ENCODE measurements around the gene CYB561. TPM values are rescaled to one million over a fixed set of nuclear protein-coding genes. Genes with fewer than 3 reads are reported as not detected.

The CYB561 gene
- total and polyA plus RNA-seq, 10 of the 15 experiments (the other 5 are each of a cell fraction or from before 2014, with no cell fraction given) = 0.52 to 6.9 (median 2.5) TPM

DNA sequence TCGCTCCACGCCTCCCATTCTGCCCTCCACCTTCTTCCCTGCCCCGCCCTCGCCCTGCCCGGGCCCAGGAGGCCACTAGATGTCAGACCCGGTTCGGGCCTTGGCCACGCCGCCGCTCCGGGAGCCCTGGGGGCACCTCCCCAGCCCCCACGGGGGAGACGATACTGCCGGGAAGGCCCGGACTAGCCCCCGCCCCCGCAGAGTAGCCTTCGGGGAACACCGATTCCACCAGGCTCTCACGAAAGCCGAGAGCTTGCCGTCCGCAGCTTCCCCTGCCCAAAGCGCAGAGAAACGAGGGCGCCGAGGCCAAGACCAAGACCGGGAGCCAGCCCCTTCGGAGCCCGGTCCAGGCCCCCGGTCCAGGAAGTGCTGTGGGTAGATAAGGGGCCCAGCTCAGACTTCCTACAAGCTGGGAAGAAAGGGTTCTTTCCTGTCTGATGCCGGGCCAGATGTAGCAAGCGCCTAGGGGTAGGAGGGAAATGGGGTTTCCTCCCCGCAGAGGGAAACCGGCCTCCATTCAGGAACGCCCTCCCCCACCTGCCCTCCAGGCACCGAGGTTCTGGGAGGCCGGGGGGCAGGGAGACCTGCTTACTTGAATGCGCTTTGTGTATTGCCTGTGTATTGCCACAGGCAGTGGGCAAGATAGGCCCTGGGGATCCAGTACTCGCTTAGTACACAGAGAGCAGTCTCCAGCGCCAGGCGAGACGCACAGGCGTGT, 806 bp upstream of the CYB561 start:
- SMC1A ChIA-PET (ENCODE audit: uncharacterized antibody, unreplicated experiment) = interaction anchor here (1.0 to 1.7 kb wide), 4 partner anchors 15 to 165 kb away, joined by 3 to 7 read pairs (median 4); no protein-coding TSS in a partner anchor
- Histone ChIP-seq H3K27ac (ENCODE audit: control insufficient read depth, insufficient read depth) (peak overlapping the region; percentile 64; the same call in 1 of the 2 replicates), H3K79me2 (ENCODE audit: control insufficient read depth, insufficient read depth, low read length) (no peaks in the 10 kb centered on the region), H2AFZ (ENCODE audit: control insufficient read depth, low read depth, low read length) (peak overlapping the region; percentile 81), H3K36me3 (ENCODE audit: control insufficient read depth in 2 of 2, insufficient read depth in 2 of 2, low read length in 1 of 2) (no peaks in the 10 kb centered on the region), H3K9ac (ENCODE audit: control insufficient read depth, insufficient read depth, low read length) (peak overlapping the region; percentile 76), H4K20me1 (ENCODE audit: control insufficient read depth, insufficient read depth) (no peaks in the 10 kb centered on the region), H3K4me2 (ENCODE audit: control insufficient read depth, insufficient read depth) (peak overlapping the region; percentile 73), H3K9me3 (replicated peaks; ENCODE audit: control insufficient read depth, insufficient read depth, low read length) (no peaks in the 10 kb centered on the region), H3K4me1 (ENCODE audit: control insufficient read depth, insufficient read depth, low read length) (peaks cover 14% of the 10 kb centered on the region), H3K27me3 (replicated peaks in 1 of 2; ENCODE audit: control insufficient read depth in 2 of 2, insufficient read depth in 2 of 2, low read length in 1 of 2) (no peaks in the 10 kb centered on the region), H3K4me3 (peak overlapping the region; percentile 80)
- POLR2A ChIA-PET = interaction anchor here (1.3 to 2.0 kb wide), 2 partner anchors 104 to 173 kb away, joined by 5 to 7 read pairs; partner anchors contain the start of gene DCAF7
- WGBS (ENCODE audit: insufficient coverage, insufficient replicate concordance, low lambda C conversion rate, missing lambda C conversion rate) = 10% methylated on average over 44 of the region's 44 CpGs
- CTCF ChIA-PET = interaction anchor here (0.6 to 7.7 kb wide), 6 partner anchors 15 to 165 kb away, joined by 3 to 43 read pairs (median 6); no protein-coding TSS in a partner anchor
- DNase-seq (ENCODE audit: low read depth, low spot score) (no peak), ATAC-seq (peak; percentile 36), FAIRE-seq (peak; percentile 47)
- in situ Hi-C loops (cut with MboI) (loop anchor here (25.0 kb wide), 1 partner anchor 390 kb away; the partner anchor contains the start of genes FTSJ3, PSMC5 and SMARCD2), intact Hi-C loops (cut with micrococcal nuclease; ENCODE audit: unreplicated experiment) (no loop called here)
- RAD21 ChIA-PET (ENCODE audit: unreplicated experiment) = interaction anchor here (0.6 to 2.2 kb wide), 2 partner anchors 165 to 481 kb away, joined by 4 to 6 read pairs; no protein-coding TSS in a partner anchor
- BruUV-seq (replicated peaks) = TSS peak; percentile 71
- TF ChIP-seq SRF (IDR thresholded peaks at IDR 0.05; ENCODE audit: low read depth in 2 of 2, low read length in 2 of 2) (0 out of 4 replicates have a peak, but pooled peaks of 1 of the 2 experiments have one; percentile 14), ESRRA (IDR thresholded peaks at IDR 0.05; ENCODE audit: low read length) (no peak), ZZZ3 (IDR thresholded peaks at IDR 0.05; ENCODE audit: control insufficient read depth, insufficient read length, low read depth) (no peak), TAF1 (IDR thresholded peaks at IDR 0.05; ENCODE audit: borderline replicate concordance, low read depth, low read length) (0 out of 2 replicates have a peak, but pooled peaks have one; percentile 6), PAX5 (IDR thresholded peaks at IDR 0.05; ENCODE audit: borderline replicate concordance, low read depth, low read length) (0 out of 2 replicates have a peak, but pooled peaks have one; percentile 14), RAD51 (IDR thresholded peaks at IDR 0.05) (no peak), EZH2 (IDR thresholded peaks at IDR 0.05; ENCODE audit: borderline replicate concordance, control insufficient read depth, low read depth, low read length) (no peak), MEF2B (IDR thresholded peaks at IDR 0.05; ENCODE audit: partially characterized antibody, poor library complexity, severe bottlenecking) (peak; percentile 29), IKZF1 (conservative IDR thresholded peaks at IDR 0.05) (peak; percentile 65; the same call in 1 of the 2 replicates), RB1 (IDR thresholded peaks at IDR 0.05; ENCODE audit: borderline replicate concordance) (no peak; the same call in 1 of the 2 replicates), YY1 (IDR thresholded peaks at IDR 0.05; ENCODE audit: low read depth, low read length) (0 out of 2 replicates have a peak, but pooled peaks have one; percentile 19), HDGF (IDR thresholded peaks at IDR 0.05) (0 out of 2 replicates have a peak, but pooled peaks have one; percentile 16), CBFB (IDR thresholded peaks at IDR 0.05; ENCODE audit: low read depth) (no peak)
- TF ChIP-seq, protein P1, sequence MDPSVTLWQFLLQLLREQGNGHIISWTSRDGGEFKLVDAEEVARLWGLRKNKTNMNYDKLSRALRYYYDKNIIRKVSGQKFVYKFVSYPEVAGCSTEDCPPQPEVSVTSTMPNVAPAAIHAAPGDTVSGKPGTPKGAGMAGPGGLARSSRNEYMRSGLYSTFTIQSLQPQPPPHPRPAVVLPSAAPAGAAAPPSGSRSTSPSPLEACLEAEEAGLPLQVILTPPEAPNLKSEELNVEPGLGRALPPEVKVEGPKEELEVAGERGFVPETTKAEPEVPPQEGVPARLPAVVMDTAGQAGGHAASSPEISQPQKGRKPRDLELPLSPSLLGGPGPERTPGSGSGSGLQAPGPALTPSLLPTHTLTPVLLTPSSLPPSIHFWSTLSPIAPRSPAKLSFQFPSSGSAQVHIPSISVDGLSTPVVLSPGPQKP (IDR thresholded peaks at IDR 0.05; ENCODE audit: low read depth, low read length) = no peak
- TF ChIP-seq, protein P2, sequence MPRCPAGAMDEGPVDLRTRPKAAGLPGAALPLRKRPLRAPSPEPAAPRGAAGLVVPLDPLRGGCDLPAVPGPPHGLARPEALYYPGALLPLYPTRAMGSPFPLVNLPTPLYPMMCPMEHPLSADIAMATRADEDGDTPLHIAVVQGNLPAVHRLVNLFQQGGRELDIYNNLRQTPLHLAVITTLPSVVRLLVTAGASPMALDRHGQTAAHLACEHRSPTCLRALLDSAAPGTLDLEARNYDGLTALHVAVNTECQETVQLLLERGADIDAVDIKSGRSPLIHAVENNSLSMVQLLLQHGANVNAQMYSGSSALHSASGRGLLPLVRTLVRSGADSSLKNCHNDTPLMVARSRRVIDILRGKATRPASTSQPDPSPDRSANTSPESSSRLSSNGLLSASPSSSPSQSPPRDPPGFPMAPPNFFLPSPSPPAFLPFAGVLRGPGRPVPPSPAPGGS (IDR thresholded peaks at IDR 0.05; ENCODE audit: borderline replicate concordance, insufficient read depth, low read depth, low read length, poor library complexity, severe bottlenecking) = peak; percentile 75
- TF ChIP-seq, protein P3, sequence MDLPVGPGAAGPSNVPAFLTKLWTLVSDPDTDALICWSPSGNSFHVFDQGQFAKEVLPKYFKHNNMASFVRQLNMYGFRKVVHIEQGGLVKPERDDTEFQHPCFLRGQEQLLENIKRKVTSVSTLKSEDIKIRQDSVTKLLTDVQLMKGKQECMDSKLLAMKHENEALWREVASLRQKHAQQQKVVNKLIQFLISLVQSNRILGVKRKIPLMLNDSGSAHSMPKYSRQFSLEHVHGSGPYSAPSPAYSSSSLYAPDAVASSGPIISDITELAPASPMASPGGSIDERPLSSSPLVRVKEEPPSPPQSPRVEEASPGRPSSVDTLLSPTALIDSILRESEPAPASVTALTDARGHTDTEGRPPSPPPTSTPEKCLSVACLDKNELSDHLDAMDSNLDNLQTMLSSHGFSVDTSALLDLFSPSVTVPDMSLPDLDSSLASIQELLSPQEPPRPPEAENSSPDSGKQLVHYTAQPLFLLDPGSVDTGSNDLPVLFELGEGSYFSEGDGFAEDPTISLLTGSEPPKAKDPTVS (IDR thresholded peaks at IDR 0.05; ENCODE audit: low read depth, low read length) = no peak

Measured in GM12878 (cell line).